GM21526 (cell line): ENCODE results near the gene PRELID3B.

ENCODE experiments used
- ATAC-seq: cut with Tn5 transposase; IDR thresholded peaks from one replicate; pipeline ENCODE4 v1.9.1; 2021; ENCODE audit warnings: moderate library complexity; ENCODE audit not compliant: unreplicated experiment, low FRiP score

Gene PRELID3B

DNA sequence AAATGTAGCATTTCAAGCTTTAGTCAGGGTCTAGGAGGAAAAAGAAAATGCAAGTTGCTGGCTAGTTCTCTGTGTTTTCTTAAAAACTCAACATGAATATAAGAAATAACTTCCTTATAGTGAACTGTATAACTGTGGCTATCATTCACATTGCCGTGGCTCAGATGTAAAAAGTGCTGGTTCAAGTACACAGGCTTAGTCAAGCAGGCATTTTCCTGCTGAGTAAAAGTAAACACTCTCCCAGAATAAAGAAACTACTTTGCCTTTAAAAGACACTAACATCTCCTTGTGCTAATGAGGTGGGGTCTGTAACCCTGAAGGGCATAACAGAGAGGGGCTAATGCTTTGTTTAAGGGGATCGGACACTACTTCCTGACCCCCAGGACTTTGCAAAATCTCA, 13.8 kb downstream of the PRELID3B start:
- no peak for ATAC-seq

DNA sequence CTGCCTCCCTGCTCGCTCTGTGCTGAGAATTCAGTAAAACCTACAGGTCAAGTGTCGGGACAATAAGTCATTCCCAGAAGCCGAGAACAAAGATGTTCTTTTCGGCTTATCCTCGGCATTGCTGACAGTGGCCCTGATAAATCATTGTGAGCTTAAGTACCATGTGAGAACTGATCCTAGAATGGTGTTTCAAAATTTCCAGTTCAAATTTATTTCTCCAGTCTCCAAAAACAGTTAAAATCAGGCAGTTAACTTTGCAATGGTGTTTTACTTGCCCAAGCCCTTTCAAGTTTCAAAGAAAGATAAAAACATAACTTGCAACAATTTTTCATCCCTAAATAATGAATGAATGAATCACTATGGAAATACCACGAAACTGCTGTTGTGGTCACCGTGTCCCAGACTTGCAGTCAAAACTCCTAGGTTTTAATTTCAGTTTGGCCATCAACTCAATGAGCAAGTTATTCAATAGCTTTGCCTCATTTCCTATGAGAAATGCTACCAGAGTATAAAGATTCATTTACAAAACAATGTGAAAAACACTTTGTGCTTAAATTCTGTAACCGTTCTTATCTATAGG, 14.8 kb downstream of the PRELID3B start:
- ATAC-seq, result no peak

DNA sequence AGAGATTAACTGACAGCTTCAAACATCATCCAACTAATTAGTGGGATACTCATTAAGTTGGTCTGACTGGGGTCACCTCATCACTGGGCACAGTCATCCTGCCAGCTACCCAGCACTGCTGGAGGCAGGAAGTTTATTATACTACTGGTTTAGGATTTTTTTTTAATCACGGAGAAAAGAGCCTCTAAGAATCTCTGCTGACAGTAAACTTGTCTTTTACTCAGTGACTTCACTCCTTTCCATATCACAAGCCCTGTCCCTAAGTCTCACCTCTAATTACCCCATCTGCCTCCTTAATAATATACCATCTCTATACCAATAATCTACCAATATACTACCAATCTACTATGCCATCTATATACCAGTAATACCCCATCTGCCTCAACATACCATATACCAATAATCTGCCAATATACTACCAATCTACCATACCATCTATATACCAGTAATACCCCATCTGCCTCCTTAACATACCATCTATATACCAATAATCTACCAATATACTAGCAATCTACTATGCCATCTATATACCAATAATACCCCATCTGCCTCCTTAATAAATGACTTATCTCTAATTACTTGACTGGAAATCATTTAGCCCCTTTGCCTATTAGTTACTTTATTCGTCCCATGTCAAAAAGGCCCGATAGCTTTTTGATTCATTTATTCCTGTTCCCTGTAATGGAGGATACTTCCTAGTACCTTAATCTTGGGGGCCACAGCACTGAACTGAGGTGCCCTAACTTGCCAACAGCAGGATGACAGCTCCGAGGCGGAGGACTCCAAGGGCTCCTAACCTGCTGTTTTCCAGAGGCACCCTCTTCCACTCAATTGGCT, 15.5 kb downstream of the PRELID3B start:
- no peak for ATAC-seq

DNA sequence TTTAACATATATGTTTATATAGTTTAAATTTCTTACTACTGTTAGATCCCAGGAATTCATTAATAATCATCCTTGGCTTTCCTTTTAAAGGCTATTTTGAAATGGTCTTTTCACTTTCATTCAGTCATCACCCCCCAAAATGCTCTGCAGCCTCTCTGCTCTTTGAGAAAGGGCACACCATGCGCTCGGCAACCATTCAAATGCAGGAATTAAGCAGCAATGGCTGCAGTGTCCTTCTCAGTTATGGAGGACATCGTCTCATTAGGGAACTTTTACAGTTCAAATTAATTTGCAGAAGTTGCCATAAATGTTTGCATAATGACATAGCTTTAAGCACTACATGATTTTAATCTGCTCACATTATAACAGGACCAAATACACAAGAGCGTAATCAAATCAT, 17.1 kb downstream of the PRELID3B start:
- no peak for ATAC-seq

DNA sequence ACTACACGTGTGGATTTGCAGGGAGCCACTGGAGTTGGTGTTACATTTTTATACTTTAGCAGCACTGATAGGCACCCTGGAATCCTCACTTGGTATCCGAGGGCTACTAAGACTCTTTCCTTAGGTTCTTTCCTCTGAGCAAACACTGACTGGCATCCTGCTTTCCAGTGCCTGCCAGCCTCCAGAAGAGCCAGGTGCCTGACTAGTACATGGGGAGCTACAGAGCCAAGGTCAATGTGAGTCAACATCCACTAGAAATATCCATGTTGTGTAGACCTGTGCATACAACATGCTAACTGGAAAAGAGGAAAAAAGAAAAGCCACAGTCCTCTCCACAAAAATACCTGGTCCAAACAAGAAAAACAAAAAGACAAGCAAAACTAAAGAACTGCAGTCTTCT, 17.5 kb downstream of the PRELID3B start:
- ATAC-seq, result no peak

DNA sequence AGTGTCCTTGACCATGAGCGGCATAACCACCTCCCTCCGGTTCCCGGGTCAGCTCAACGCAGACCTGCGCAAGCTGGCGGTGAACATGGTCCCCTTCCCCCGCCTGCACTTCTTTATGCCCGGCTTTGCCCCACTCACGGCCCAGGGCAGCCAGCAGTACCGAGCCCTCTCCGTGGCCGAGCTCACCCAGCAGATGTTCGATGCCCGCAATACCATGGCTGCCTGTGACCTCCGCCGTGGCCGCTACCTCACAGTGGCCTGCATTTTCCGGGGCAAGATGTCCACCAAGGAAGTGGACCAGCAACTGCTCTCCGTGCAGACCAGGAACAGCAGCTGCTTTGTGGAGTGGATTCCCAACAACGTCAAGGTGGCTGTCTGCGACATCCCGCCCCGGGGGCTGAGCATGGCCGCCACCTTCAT, 18.5 kb downstream of the PRELID3B start:
- ATAC-seq, result no peak

DNA sequence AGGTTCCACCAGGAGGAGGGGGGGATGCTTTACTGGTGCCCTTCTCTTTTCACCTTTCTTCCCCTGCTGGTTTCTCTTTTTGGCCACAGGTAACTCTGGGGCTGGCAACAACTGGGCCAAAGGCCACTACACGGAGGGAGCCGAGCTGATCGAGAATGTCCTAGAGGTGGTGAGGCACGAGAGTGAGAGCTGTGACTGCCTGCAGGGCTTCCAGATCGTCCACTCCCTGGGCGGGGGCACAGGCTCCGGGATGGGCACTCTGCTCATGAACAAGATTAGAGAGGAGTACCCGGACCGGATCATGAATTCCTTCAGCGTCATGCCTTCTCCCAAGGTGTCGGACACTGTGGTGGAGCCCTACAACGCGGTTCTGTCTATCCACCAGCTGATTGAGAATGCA, 19.0 kb downstream of the PRELID3B start:
- ATAC-seq, result no peak

DNA sequence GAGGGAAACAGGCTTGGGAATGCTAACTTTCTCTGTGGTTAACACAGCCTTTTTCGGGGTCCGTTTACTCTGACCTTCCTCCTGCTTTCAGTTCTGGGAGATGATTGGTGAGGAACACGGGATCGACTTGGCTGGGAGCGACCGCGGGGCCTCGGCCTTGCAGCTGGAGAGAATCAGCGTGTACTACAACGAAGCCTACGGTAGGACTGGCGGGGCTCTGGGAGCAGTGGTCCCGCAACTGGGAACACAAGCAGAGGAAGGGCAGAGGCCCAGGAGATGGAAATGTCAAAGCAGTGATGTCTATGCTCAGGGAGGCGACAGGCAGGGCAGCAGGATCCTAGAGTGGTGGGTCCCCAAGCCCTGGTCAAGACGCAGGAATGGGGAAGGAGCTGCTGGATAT, 19.8 kb downstream of the PRELID3B start:
- ATAC-seq, result no peak

DNA sequence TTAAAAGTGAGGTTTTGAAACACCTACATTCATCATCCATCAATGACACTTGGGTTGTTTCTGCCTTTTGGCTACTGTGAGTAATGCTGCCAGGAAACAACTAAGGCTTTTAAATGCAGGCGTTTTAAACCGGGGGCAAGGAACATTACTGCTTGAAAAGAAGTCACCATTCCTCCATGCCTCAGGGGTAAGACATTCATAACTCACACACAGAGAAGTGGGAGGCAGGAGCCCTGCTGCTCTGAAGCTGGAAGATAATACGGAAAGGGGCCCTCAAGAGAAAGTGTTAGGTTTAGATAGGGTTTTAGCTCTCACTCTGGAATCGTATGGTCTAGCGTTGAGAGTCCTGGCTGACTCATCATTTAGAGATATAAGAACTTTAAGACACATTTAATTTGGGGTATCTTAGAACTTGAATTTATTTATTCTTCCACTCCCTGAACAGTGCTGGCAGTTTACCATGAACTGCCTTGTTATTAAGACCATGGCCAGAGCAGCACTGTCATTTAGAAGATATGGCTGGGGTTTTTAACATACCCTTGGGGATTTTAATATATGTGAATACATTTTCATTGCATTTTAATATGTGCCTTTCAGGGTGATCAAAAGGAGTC, 21.5 kb downstream of the PRELID3B start:
- no peak for ATAC-seq

DNA sequence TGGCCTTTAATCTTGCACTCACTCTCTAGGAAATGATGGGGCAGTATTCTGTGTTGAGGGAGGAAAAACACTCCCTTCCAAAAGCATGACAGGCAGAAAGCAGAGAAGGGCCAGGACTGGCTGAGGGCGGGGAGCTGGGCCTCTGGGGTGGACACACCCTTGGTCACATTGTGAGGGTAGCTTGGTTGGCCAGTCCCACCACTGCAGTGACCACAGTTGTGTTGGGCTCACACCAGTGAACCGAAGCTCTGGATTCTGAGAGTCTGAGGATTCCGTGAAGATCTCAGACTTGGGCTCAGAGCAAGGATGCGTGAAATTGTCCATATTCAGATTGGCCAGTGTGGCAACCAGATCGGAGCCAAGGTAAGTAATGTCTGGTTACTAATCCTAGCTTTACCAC, 23.4 kb downstream of the PRELID3B start, which contains the start of gene TUBB1:
TSS of gene TUBB1 (plus strand) at position 213 of the 400 bp plus-strand sequence. CDS start at position 307, 94 bp downstream.
- no peak for ATAC-seq

DNA sequence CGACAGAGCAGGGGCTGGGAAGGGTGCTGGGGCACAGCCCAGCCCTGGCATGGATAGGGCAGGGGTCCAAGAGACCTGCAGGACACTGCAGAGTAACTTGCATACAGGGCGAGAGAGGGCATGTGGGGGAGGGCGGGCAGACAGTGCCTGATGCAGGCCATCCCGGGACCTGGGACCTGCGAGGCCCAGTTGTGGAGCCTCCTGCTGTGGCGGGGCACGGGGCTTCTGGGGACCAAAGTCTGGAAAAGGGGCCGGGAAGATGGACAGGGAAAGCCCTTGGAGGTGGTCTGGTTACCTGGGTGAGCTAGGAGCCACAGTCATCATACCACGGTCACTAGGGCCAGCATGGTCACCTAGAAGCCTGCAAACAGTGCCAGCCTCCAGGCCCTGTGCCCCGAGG, 23.8 kb downstream of the PRELID3B start:
- no peak for ATAC-seq

DNA sequence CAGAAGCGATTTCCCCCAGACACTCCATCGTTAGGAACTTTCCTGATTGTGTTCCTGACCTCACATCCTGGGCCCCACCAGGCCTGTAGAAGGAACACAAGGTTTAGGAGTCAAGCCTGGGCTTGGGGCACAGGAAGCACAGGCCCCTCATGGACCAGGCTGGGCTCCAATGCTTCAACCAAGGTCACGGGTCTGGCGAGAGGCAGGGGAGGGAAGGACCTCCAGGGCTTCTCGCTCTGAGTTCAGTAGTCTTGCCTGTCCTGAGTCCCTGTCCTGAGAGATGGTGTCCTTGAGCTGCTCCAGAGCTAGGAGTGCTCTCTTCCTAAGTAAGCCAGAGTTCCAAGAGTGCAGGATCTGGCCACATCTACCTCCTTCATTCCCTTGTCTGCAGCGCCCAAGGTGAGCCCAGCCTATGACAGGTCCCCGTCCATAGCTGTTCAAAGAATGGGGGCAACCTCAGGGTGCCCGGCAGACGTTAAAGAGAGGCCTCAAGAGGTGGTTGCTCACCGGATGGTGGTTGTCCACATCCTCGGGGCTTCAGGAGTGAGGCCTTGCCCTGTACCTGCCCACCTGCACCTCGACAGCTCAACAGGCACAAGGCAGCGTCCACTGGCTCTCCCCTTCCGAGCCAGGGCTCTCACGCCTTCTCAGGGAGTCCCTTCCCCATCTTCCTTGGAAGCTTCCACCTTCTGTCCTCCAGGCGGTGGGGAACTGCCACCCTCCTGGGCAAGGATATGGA, 24.9 kb downstream of the PRELID3B start:
- ATAC-seq, result no peak

DNA sequence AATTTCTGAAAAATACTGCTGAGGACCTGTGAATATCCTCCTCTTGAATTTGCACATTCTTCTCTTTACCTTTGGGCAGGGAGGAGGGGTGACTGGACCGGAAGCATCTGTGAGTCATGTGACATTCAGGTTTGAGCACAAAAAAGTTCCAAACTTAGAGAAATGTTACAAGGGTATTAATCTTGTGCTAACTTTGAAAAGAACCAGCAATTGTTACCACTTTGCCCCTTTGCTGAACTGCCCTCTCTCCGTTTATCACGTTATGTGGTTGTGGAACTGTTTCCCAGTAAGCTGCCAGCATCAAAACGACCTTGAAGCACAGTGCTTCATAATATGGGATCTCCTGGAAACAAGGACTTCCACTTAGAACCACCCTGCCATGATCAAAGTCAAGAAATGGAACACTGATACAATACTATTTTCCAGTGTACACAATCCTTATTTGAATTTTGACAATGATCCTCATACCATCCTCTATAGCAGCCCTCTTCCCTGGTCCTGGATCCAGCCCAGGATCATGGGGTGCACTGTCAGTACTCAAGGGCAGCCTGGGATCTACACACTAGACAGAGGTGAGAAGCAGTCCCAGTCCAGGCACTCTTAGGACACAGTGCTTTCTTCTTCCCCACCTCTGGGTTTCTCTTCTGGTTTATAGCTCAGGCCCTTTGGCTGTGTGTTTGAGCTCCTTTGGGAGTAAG, 25.6 kb downstream of the PRELID3B start:
- no peak for ATAC-seq

DNA sequence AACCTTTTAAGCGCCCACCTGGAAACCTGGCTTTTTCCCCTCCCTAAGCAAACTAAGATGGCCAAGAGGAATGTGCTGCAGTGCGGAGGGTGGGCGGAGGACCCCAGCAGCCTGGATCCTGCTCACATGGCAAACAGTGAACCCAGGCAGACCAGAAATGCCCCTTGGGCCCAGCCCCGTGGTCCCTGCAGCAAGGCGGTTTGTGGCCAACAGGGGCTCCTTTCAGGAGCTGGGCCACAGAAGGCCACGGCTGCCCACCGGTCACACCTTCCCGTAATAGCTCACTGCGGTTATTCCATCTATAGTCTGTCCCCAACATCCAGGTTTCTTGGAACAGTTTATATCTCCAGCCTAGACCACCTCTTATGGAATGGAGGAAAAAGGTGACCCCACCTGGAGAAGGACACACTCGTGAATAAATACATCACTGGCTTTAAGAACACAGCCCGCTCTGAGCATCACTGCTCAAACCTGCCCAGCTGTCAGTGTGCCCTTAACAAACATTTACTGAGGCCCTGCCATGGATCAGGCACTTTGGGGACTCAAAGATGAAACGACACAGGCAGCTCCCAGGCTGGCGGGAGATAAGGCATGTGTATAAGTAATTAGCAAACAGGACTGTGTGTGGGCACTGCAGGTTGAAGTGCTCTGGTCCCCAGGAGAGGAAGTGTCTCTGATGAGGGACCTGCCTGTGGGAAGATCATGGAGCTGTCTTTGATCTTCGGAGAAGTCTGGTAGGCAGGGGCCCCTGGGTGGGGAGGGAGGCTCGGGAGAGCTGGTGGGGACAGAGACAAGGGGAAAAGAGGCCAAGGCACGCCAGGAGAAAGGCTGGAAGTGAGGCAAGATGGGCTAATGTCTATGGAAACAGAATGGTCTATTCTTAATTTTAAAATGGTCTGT, 26.5 kb downstream of the PRELID3B start:
- no peak for ATAC-seq

DNA sequence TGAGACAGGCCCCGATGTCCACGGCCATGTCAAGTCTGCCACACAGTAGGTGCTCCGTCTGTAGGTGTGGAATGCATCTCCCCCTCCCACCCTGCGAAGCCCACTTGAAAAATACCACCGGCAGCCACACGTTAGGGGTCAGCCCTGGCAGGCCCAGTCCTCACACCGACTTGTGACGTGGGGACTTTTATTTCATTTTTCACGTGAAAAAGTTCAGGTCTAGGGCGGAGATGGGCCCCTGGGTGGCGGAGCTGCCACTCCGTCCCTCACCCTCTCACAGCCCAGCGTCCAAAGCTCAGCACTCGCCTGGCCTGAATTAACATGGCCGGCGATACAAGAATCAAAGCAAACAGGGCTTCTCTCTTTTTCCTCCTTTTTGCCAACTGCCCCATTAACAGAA, 27.2 kb downstream of the PRELID3B start:
- no peak for ATAC-seq

DNA sequence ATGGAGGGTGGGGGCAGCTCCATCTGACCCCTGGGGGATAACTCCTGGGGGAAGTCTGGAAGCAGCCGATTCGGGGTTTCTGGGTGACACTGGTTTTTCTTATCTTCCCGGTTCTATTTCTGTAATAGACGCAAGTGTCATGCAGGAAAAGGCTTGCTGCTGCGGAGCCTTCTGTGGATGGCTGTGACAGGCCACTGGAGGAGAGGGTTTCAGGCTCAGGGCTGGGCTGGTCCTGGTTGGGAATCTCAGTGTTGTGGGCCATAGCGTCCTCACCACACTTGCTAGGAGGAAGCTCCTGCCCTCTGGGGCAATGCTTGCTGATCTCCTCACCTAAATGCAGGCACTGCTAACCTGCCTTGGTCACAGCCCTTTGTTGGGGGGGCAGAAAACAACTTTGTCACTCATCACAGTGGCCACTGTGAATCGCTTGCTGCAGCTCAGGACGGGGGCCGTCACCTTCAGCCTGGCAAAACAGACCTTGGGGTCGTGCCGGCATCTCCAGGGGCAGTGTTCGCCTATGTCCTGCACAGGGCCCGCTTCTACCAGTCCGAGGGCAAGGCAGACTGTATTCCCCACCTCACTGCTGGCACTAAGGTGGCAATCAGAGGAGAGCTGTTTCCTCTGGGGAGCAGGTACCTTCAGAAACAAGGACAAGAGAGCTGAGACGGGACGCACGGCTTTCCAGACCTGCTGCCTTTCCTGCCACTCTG, 27.8 kb downstream of the PRELID3B start:
- ATAC-seq, result no peak

DNA sequence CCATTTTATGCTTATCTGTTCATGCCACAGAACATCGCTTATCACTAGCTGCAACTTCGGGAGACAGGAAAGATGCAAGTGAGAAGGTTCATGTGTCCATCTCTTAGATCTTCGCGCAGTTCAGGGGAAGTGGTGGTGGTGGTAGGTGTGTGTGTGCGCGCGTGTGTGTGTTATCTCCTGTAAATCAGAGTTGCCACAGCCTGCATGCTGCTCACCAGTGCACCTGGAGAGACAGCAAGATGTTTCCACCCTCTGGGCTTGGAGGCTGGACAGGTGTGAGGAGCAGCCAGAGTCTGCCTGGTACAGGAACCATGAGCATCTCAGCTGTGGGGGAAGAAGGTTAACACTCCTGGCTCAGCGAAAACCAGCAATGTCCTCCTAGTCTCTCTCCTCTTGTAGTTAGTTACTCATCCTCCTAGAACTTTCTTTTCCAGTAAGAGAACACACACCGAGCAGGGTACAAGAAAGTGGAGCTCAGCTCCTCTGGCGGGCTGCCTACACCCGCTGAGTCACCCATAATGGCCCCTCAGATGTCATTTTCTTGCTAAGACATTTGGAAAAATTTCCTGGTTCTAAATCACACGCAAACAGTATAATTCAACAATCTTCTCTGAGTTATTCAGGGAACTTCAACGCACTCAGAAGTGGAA, 28.5 kb downstream of the PRELID3B start:
- no peak for ATAC-seq
